ENCODE results near the gene CXCL14.

The CXCL14 gene

DNA sequence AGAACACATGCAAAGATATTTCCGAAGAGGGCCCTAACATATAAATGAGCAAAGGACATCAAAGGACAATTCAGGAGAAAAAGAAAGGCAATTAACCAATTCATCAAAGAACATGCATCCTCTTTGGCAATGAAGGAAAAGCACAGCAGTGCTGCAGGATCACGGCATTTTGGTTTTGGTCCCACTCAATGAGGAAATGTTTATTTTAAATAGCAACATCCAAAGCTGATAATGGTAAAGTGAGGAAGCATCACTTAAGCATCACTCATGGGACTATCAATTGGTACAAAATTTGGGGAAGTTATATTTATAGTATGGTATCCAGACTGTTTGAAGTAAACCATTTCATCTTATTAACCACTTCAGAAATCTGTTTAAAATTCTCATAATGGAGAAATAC is 5.5 kb upstream of the CXCL14 start:
- TF ChIP-seq, protein P1, sequence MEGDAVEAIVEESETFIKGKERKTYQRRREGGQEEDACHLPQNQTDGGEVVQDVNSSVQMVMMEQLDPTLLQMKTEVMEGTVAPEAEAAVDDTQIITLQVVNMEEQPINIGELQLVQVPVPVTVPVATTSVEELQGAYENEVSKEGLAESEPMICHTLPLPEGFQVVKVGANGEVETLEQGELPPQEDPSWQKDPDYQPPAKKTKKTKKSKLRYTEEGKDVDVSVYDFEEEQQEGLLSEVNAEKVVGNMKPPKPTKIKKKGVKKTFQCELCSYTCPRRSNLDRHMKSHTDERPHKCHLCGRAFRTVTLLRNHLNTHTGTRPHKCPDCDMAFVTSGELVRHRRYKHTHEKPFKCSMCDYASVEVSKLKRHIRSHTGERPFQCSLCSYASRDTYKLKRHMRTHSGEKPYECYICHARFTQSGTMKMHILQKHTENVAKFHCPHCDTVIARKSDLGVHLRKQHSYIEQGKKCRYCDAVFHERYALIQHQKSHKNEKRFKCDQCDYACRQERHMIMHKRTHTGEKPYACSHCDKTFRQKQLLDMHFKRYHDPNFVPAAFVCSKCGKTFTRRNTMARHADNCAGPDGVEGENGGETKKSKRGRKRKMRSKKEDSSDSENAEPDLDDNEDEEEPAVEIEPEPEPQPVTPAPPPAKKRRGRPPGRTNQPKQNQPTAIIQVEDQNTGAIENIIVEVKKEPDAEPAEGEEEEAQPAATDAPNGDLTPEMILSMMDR (IDR thresholded peaks at IDR 0.05; ENCODE audit: extremely low read depth, insufficient read depth, missing control alignments): no peak
- in situ Hi-C loops (cut with MboI; ENCODE audit: low pct_unique_long_range_greater_than_20kb, low sequenced_read_pairs, unreplicated experiment): no loop called here
- no peak for DNase-seq (ENCODE audit: low spot score)

DNA sequence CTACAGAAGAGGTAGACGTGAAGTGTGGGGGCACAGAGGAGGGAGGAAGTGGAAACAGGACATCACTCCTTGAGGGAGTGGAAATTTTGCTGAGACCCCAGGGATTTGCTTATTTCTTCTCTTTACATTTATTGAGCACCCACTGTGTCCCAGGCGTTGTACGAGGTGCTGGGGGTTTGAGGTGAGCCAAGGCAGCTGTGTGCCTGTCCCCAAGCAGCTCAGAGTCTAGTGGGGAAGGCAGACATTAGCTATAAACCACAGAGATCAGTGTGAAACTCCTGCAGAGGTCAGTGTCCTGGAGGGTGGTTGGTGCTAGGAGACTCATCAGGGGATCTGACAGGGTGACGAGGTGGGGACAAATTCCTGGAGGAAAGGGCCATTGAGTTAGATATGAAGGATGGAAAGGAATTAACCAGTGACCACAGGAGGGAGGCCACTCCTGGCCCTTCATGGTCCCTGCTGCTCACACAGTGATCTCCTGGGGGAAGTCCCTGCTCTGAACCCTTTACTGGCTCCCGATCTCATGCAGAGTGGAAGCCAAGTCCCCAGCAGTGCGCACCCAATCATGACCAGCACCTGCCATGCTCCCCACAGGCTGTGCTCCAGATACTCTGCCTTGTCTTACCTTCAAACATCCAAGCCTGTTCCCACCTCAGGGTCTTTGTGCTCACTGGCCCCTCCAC is 3.4 kb upstream of the CXCL14 start:
- in situ Hi-C loops (cut with MboI; ENCODE audit: low pct_unique_long_range_greater_than_20kb, low sequenced_read_pairs, unreplicated experiment): no loop called here
- TF ChIP-seq, protein P1 (IDR thresholded peaks at IDR 0.05; ENCODE audit: extremely low read depth, insufficient read depth, missing control alignments): no peak
- no peak for DNase-seq (ENCODE audit: low spot score)

DNA sequence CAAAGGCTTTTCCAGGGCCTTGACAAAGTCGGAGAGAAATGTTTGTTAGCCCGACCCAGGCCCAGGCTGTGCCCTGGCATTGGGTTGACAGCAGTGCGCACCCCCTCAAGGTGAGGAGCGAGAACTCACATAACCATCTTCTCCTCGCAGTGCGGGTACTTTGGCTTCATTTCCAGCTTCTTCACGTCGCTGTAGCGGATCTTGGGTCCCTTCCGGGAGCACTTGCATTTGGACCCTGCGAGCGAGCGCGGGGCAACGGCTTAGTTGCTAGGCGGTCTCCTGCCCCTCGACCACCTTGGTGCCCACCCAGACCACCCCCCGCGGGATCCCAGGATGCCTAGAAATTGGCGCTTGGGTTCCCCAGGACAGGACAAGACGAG is 496 bp downstream of the CXCL14 start:
- in situ Hi-C loops (cut with MboI; ENCODE audit: low pct_unique_long_range_greater_than_20kb, low sequenced_read_pairs, unreplicated experiment): no loop called here
- no peak for DNase-seq (ENCODE audit: low spot score)
- TF ChIP-seq, protein P1 (IDR thresholded peaks at IDR 0.05; ENCODE audit: extremely low read depth, insufficient read depth, missing control alignments): no peak

DNA sequence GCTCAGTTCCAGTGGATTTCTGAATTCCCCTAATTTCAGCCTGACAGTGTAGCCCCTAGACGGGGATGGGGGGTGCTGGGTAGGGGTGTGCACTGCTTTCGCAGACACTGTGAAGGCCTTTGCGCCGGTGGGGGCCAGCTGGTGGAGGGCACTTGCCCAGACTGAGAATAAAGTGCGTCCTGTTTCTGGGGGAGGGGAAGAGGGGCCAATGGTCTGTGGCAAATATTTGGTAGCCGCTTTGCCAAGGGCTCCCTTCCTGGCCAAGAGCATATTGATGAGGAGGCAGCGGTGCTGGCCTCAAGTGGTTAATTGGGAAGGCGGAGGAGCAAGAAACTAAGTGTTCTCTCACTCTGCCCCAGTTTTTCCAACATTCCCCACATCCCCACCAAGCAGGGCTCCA is 1.4 kb downstream of the CXCL14 start:
- no peak for DNase-seq (ENCODE audit: low spot score)
- in situ Hi-C loops (cut with MboI; ENCODE audit: low pct_unique_long_range_greater_than_20kb, low sequenced_read_pairs, unreplicated experiment): no loop called here
- TF ChIP-seq, protein P1 (IDR thresholded peaks at IDR 0.05; ENCODE audit: extremely low read depth, insufficient read depth, missing control alignments): no peak

DNA sequence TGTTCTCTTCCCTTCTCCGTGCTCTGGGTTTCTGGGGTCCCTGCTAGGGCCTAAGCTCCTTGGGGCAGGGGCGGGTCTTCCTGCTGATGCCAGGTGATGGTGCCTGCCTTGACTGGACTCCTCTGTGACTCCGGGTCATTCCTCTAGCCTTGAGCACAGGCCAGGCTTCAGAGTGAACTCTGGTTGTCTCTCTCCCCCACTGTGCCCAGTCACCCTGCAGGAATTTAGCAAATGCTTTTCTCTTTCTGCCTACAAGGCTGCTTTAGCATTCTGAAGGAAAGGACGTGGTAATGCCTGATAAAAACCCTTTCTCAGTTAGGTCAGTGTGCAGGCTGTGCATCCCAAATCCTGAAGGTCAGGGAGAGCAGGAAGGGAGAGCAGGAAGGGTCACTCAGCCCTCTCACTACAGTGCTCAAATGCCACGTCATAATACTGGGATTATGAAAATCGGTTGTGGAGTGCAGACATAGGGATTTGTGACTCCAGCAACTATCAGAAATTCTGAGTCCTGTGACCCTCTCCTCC is 2.7 kb downstream of the CXCL14 start:
- DNase-seq (ENCODE audit: low spot score): no peak

DNA sequence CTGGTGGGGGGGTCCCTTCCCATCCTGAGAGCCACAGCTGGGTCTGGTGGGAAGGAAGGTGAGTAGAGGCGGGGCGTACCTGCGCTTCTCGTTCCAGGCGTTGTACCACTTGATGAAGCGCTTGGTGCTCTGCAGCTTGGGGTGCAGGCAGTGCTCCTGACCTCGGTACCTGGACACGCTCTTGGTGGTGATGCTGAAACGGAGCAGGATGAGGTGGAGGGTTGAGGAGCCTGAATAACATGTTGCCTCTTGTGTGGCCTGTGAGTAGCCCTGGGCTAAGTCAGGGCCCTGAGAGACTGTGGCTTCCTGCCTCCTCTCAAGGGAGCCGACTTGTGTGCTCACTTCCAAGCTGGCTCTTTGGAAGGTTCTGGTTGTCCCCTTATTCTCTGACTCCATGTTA is 4.3 kb downstream of the CXCL14 start:
- in situ Hi-C loops (cut with MboI; ENCODE audit: low pct_unique_long_range_greater_than_20kb, low sequenced_read_pairs, unreplicated experiment): loop anchor here (25.0 kb wide), 1 partner anchor 263 kb away; the partner anchor contains the start of gene SLC25A48
- no peak for DNase-seq (ENCODE audit: low spot score)
- TF ChIP-seq, protein P1 (IDR thresholded peaks at IDR 0.05; ENCODE audit: extremely low read depth, insufficient read depth, missing control alignments): no peak

More for the DNA sequence above, 2.7 kb downstream of the CXCL14 start:
- in situ Hi-C loops (cut with MboI; ENCODE audit: low pct_unique_long_range_greater_than_20kb, low sequenced_read_pairs, unreplicated experiment): no loop called here
- TF ChIP-seq, protein P1 (IDR thresholded peaks at IDR 0.05; ENCODE audit: extremely low read depth, insufficient read depth, missing control alignments): no peak
